Body of pancreas (tissue), 4 donors: Measurements from ENCODE around the gene SPATS2L. TPM values are rescaled to one million over a fixed set of nuclear protein-coding genes. Genes with fewer than 3 reads are reported as not detected.

Source experiments
- ATAC-seq: fragments of 150-250 bp; one replicate; pipeline ENCODE4 v1.9.1; 2016
- DNase-seq, 4 donors: peaks; one replicate each; pipeline ENCODE4 v3.0.0-alpha.2; 2019
- H3K27ac ChIP-seq, 4 donors: fragments of 200-600 bp; sonication (generic); 1 replicate in 3 of 4; 2 replicates in 1 of 4; pipeline versions ENCODE4 v1.5.1 to v1.6.1; 2016 to 2019; ENCODE audit warnings: mild to moderate bottlenecking in 1 of 4, mixed read lengths in 1 of 4, moderate library complexity in 1 of 4
- H3K27me3 ChIP-seq, 2 donors: fragments of 200-600 bp; sonication (generic); one replicate each; pipeline ENCODE4 v1.6.0; 2016; ENCODE audit warnings: mild to moderate bottlenecking in 1 of 2
- H3K36me3 ChIP-seq, 2 donors: fragments of 200-600 bp; sonication (generic); replicated peaks in 1 of 2; 2 replicates each; pipeline ENCODE4 v1.5.1; 2016; ENCODE audit warnings: low read depth in 2 of 2; ENCODE audit not compliant: insufficient read depth in 1 of 2
- H3K4me1 ChIP-seq: fragments of 200-600 bp; sonication (generic); one replicate; pipeline ENCODE4 v1.6.0; 2016
- H3K4me3 ChIP-seq, 2 donors: fragments of 200-600 bp; sonication (generic); 1 replicate in 1 of 2; 2 replicates in 1 of 2; pipeline ENCODE4 v1.5.1; 2016 to 2019
- H3K9me3 ChIP-seq, 3 donors: fragments of 200-600 bp; sonication (generic); 1 replicate in 2 of 3; 2 replicates in 1 of 3; pipeline ENCODE4 v1.5.1; 2016
- POLR2A ChIP-seq, 3 donors: fragments of 450-650 bp; IDR thresholded peaks; one replicate each; pipeline ENCODE4 v1.6.1; 2016; ENCODE audit warnings: antibody characterized with exemption in 3 of 3, mild to moderate bottlenecking in 2 of 3
- WGBS, 2 donors: methylation state at CpG; one replicate each; pipeline ENCODE4 v1.1.5; 2017; 5-methylcytosine and 5-hydroxymethylcytosine counted together
- intact Hi-C: fragments of 100-400 bp; cut with DNase I; formaldehyde crosslinking; loops from one replicate; pipeline ENCODE4 v1.15.1; 2023
- total RNA-seq, 2 donors: library from RNA; depleted of rRNA; stranded (reverse); fragments of >200 nt; gene quantifications; one replicate each; pipeline ENCODE4 v1.1.0, GENCODE V29; 2016
- TF ChIP-seq, protein P1 (sequence below), 7 experiments: fragments of 450-650 bp in 4 of 7; fragments of 200-600 bp in 3 of 7; sonication (generic) in 3 of 7; IDR thresholded peaks; one replicate each; pipeline ENCODE4 v1.5.1; 2016 to 2019; ENCODE audit warnings: antibody characterized with exemption in 7 of 7

Gene SPATS2L
- total RNA-seq, 2 donors from 2014 or later = 39.2 to 49.8 TPM

DNA sequence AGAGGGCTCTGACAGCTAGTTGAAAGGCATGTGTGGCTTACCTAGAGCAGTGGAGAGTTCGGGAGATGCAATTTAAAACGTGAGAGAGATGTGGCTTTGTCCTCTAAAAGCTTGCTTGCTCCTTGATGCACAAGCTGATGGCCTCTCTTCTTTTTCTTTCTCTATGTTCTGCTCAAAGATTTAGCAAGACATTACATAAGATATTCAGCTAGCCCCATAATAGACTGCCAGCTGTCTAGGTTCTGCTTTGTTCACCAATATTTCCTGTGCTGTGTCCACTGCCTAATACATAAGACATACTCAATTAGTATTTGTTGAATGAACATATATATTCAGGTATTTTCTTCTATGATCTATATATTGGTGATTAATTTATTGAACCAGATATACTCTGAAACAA lies 31.1 kb downstream of the SPATS2L start:
- H3K9me3 ChIP-seq = no peaks in the 10 kb centered on the region
- no peaks in the 10 kb centered on the region for H3K27me3 ChIP-seq
- no peak overlapping the region for H3K4me3 ChIP-seq
- DNase-seq (no peak), ATAC-seq (no peak)
- 57 to 74% methylated on average over 2 of the region's 2 CpGs for WGBS, 2 donors
- H3K27ac ChIP-seq = peak overlapping the region in 2 of 4 donors; percentile 1 to 43
- no peaks in the 10 kb centered on the region for H3K36me3 ChIP-seq
- TF ChIP-seq, protein P1, sequence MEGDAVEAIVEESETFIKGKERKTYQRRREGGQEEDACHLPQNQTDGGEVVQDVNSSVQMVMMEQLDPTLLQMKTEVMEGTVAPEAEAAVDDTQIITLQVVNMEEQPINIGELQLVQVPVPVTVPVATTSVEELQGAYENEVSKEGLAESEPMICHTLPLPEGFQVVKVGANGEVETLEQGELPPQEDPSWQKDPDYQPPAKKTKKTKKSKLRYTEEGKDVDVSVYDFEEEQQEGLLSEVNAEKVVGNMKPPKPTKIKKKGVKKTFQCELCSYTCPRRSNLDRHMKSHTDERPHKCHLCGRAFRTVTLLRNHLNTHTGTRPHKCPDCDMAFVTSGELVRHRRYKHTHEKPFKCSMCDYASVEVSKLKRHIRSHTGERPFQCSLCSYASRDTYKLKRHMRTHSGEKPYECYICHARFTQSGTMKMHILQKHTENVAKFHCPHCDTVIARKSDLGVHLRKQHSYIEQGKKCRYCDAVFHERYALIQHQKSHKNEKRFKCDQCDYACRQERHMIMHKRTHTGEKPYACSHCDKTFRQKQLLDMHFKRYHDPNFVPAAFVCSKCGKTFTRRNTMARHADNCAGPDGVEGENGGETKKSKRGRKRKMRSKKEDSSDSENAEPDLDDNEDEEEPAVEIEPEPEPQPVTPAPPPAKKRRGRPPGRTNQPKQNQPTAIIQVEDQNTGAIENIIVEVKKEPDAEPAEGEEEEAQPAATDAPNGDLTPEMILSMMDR (IDR thresholded peaks at IDR 0.05) = no peak
- no peak for TF ChIP-seq POLR2A (IDR thresholded peaks at IDR 0.05)
- peaks cover 29% of the 10 kb centered on the region for H3K4me1 ChIP-seq
- intact Hi-C loops = no loop called here

DNA sequence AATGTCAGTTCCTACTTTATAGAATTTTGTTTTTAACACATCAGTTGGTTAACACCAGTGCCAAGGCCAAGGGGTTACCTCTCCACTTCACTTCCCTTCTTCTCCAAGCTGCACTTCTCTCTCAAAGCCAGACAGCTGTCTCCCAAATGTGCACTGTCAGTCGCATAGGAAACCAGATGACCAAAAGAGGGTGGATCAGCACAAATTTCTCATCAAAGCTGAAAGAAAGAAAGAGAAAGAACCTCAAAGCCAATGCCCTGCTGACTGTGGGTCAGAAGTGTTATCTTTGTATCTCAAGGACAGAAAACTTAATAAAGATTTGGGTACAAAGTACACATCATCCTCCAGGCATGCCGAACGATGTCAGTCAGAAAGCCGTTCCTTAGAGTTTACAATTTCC lies 32.2 kb downstream of the SPATS2L start:
- H3K27me3 ChIP-seq = no peaks in the 10 kb centered on the region
- intact Hi-C loops = no loop called here
- H3K27ac ChIP-seq = peak overlapping the region in 2 of 4 donors; percentile 15 to 42
- H3K9me3 ChIP-seq = no peaks in the 10 kb centered on the region
- peaks cover 29% of the 10 kb centered on the region for H3K4me1 ChIP-seq
- no peak overlapping the region for H3K4me3 ChIP-seq
- ATAC-seq = no peak
- 30 to 33% methylated on average over 4 of the region's 4 CpGs for WGBS, 2 donors
- no peaks in the 10 kb centered on the region for H3K36me3 ChIP-seq
- DNase-seq = peak in 1 of 4 donors; percentile 14
- no peak for TF ChIP-seq POLR2A (IDR thresholded peaks at IDR 0.05)
- TF ChIP-seq, protein P1 (IDR thresholded peaks at IDR 0.05) = no peak

DNA sequence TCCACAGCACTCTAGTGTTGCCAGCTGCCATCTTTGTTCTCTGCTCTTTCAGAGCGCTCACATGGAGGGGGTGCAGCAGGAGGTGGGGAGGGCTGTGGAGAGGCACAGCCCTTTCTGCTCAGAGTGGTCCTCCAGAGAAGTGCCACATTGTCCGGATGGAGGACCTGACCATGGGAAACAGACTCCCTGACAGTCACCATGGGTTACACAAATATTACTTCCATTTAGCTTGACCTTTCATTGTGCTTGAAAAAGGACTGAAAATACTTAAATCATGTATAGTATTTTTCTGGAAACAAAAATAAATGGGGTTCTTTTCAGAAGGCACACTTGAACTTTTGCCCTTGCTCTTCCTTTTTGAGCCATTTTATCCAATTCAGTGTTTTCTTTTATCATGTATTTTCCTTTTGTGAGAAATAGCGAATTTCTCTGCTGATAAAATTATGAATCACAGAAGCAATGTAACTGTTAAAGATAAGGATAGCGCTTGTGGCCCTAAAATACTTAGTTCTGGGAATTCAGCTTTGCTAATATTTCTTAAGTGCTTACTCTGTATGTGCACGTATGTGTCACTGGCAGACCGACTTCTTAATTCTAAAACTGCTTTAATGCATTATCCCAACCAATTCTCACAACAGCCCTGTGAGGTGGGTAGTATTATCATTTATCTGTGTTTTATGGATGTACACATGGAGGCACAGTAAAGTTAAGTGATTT lies 34.2 kb downstream of the SPATS2L start:
- H3K4me3 ChIP-seq = no peak overlapping the region
- no peaks in the 10 kb centered on the region for H3K36me3 ChIP-seq
- peaks cover 26% of the 10 kb centered on the region for H3K4me1 ChIP-seq
- intact Hi-C loops = no loop called here
- WGBS, 2 donors = 86 to 93% methylated on average over 6 of the region's 6 CpGs
- H3K27me3 ChIP-seq = no peaks in the 10 kb centered on the region
- no peaks in the 10 kb centered on the region for H3K9me3 ChIP-seq
- H3K27ac ChIP-seq = no peak overlapping the region
- DNase-seq = no peak
- ATAC-seq = no peak
- TF ChIP-seq POLR2A (IDR thresholded peaks at IDR 0.05) = no peak
- TF ChIP-seq, protein P1 (IDR thresholded peaks at IDR 0.05) = no peak

DNA sequence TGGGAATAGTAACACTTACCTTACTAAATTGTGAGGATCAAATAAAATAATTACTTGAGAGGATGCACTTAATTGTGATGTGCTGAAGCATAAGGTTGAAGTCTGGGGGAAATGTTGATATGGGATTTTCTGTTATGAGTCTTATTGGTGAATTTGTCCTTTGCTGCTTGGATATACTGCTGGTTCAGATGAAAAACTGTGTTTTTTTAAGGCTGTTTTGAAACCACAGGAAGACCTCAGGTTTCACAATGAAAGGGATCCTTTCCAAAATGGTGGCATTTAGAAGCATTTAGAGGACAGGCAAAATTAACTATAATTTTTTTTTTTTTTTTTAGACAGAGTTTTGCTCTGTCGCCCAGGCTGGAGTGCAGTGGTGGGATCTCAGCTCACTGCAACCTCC lies 34.9 kb downstream of the SPATS2L start:
- H3K36me3 ChIP-seq = no peaks in the 10 kb centered on the region
- intact Hi-C loops = no loop called here
- DNase-seq (no peak), ATAC-seq (no peak)
- no peaks in the 10 kb centered on the region for H3K27me3 ChIP-seq
- no peak for TF ChIP-seq POLR2A (IDR thresholded peaks at IDR 0.05)
- TF ChIP-seq, protein P1 (IDR thresholded peaks at IDR 0.05) = no peak
- no peak overlapping the region for H3K27ac ChIP-seq
- H3K4me1 ChIP-seq = peaks cover 22% of the 10 kb centered on the region
- no peaks in the 10 kb centered on the region for H3K9me3 ChIP-seq
- 92 to 100% methylated on average over 1 of the region's 1 CpG for WGBS, 2 donors
- no peak overlapping the region for H3K4me3 ChIP-seq

DNA sequence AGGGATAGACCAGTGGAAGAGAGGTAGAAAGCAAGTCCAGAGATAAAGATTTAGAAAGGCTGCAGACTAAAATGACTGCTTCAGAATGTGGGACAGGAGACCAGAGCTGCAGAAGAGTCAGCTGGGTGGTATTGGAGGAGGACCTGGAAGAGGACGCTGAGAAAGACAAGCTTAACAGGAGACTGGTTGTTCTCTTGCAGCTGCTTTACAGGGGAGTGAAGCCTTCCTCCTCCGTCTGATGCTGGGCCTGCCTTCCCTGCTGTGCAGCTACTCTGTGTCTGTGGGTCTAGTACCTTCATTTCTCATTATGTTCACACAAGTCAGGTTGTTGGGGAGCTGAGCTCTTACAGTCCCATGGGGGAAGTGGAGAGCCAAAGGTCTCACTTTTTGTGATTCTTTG lies 35.7 kb downstream of the SPATS2L start:
- Histone ChIP-seq H3K36me3 (no peaks in the 10 kb centered on the region), H3K4me1 (peaks cover 19% of the 10 kb centered on the region), H3K9me3 (no peaks in the 10 kb centered on the region), H3K4me3 (no peak overlapping the region), H3K27me3 (no peaks in the 10 kb centered on the region), H3K27ac (no peak overlapping the region)
- WGBS, 2 donors = 82 to 94% methylated on average over 2 of the region's 2 CpGs
- ATAC-seq (no peak), DNase-seq (no peak)
- intact Hi-C loops = no loop called here
- TF ChIP-seq POLR2A (IDR thresholded peaks at IDR 0.05) = no peak
- TF ChIP-seq, protein P1 (IDR thresholded peaks at IDR 0.05) = no peak
